Cardiac fibroblast (primary cell): Measurements from ENCODE around the gene CATSPER4.

Experiments used
- DNase-seq, 2 donors: peaks; one replicate each; pipeline versions ENCODE4 v3.0.0 to v3.0.0-alpha.2; 2010; ENCODE audit warnings: low read depth in 2 of 2
- H3K4me3 ChIP-seq, 2 donors: replicated peaks in 1 of 2; 1 replicate in 1 of 2; 2 replicates in 1 of 2; pipeline ENCODE4 v1.5.1; 2011; ENCODE audit warnings: low read depth in 2 of 2, low read length in 2 of 2, mild to moderate bottlenecking in 2 of 2, moderate library complexity in 1 of 2
- TF ChIP-seq, protein P1 (sequence below): IDR thresholded peaks from one replicate; pipeline ENCODE4 v1.5.1; 2011; ENCODE audit warnings: low read depth, mild to moderate bottlenecking, low read length, inconsistent platforms

Gene CATSPER4

GRCh38 chr1:26212726-26213125 lies 22.3 kb downstream of the CATSPER4 start:
- TF ChIP-seq, protein P1, sequence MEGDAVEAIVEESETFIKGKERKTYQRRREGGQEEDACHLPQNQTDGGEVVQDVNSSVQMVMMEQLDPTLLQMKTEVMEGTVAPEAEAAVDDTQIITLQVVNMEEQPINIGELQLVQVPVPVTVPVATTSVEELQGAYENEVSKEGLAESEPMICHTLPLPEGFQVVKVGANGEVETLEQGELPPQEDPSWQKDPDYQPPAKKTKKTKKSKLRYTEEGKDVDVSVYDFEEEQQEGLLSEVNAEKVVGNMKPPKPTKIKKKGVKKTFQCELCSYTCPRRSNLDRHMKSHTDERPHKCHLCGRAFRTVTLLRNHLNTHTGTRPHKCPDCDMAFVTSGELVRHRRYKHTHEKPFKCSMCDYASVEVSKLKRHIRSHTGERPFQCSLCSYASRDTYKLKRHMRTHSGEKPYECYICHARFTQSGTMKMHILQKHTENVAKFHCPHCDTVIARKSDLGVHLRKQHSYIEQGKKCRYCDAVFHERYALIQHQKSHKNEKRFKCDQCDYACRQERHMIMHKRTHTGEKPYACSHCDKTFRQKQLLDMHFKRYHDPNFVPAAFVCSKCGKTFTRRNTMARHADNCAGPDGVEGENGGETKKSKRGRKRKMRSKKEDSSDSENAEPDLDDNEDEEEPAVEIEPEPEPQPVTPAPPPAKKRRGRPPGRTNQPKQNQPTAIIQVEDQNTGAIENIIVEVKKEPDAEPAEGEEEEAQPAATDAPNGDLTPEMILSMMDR = no peak
- H3K4me3 ChIP-seq = no peak overlapping the region
- DNase-seq = no peak

- no peak for DNase-seq
- TF ChIP-seq, protein P1 = no peak
- H3K4me3 ChIP-seq = no peak overlapping the region
Observed at GRCh38 chr1:26213335-26213905, 23.0 kb downstream of the CATSPER4 start.

DNA sequence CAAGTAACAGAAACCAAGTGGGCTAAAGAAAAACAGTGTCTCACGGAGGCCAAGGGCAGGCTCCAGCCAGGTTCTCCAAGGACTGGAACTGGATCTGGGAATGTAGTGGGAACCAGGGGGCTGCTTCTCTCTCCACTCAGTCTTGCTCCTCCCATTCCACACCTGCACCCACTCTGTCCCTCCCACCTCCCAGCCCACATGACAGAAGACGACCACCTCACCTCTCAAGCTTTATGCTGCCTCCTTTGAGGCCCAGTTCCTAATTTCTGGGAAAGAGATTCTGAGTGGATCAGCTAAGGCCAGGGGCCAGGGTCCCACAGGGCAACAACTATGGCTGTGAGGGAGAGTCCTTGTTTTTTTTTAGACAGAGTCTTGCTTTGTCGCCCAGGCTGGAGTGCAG lies 24.8 kb downstream of the CATSPER4 start:
- TF ChIP-seq, protein P1 = no peak
- no peak for DNase-seq
- no peak overlapping the region for H3K4me3 ChIP-seq

DNA sequence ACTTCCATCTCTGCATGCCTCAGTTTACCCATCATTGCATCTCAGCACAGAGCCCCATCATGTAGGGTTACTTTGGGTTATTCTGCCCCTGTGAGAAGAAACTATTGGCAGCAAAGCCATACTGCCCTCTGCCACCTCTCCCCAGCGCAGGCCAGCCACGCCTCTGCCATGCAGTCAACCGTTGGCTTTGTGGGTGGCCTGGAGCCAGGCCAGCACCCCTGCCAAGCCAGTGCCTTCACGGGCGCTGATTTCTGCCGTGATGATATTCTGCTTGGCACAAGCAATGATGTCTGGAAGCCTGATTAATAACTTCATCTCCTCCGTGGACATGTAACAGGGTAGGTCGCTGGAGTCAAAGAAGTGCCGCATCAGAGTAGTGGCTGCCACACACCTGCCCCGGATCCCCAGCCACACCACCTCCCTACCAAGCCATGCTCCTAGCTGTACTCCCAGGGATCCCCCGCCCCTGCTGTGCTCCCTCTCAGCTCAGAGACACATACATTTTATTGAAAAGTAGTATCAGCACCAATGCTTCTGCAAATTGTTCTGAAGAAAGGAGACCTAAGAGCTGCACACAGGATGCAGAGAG lies 28.6 kb downstream of the CATSPER4 start:
- TF ChIP-seq, protein P1 = no peak
- no peak for DNase-seq
- no peak overlapping the region for H3K4me3 ChIP-seq

- TF ChIP-seq, protein P1 = no peak
- DNase-seq = no peak
Observed at GRCh38 chr1:26220199-26220912, 30.0 kb downstream of the CATSPER4 start.

GRCh38 chr1:26221094-26221493 lies 30.7 kb downstream of the CATSPER4 start:
- TF ChIP-seq, protein P1 = no peak
- H3K4me3 ChIP-seq = no peak overlapping the region
- no peak for DNase-seq

More at GRCh38 chr1:26220199-26220912, 30.0 kb downstream of the CATSPER4 start:
- no peak overlapping the region for H3K4me3 ChIP-seq
